ENCODE results near the gene TBC1D10A.

The TBC1D10A gene

DNA sequence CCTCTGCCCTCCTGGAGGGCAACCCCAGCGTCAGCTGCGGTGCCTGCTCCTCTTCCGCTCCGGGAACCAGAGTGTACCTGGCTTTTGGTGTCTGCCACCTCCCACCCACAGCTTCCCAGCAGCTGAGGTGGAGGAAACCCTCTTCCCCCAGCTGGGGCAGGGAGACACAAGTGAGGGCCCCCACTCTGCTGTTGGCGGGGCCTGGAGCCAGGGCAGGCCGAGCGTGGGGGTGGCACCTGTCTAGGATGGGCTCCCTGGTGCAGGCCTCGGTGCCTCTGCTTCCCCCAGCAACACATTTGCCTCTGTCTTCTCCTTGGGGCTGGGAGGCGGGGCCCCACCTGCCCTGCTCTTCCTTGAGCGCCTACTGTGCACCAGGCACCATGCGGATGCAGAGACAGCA lies 66.5 kb downstream of the TBC1D10A start:
- H3K27me3 ChIP-seq (ENCODE audit: insufficient read depth, poor library complexity, severe bottlenecking), result no peaks in the 10 kb centered on the region
- H3K27ac ChIP-seq (ENCODE audit: poor library complexity, severe bottlenecking), result no peak overlapping the region
- no peak overlapping the region for H3K4me3 ChIP-seq (ENCODE audit: severe bottlenecking)
- DNase-seq (ENCODE audit: low spot score), result no peak
- TF ChIP-seq, protein P1, sequence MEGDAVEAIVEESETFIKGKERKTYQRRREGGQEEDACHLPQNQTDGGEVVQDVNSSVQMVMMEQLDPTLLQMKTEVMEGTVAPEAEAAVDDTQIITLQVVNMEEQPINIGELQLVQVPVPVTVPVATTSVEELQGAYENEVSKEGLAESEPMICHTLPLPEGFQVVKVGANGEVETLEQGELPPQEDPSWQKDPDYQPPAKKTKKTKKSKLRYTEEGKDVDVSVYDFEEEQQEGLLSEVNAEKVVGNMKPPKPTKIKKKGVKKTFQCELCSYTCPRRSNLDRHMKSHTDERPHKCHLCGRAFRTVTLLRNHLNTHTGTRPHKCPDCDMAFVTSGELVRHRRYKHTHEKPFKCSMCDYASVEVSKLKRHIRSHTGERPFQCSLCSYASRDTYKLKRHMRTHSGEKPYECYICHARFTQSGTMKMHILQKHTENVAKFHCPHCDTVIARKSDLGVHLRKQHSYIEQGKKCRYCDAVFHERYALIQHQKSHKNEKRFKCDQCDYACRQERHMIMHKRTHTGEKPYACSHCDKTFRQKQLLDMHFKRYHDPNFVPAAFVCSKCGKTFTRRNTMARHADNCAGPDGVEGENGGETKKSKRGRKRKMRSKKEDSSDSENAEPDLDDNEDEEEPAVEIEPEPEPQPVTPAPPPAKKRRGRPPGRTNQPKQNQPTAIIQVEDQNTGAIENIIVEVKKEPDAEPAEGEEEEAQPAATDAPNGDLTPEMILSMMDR (IDR thresholded peaks at IDR 0.05; ENCODE audit: poor library complexity, severe bottlenecking), result no peak
- no peaks in the 10 kb centered on the region for H3K9me3 ChIP-seq (ENCODE audit: severe bottlenecking)
- ATAC-seq (ENCODE audit: low read depth), result no peak
- H3K4me1 ChIP-seq (ENCODE audit: insufficient read depth, poor library complexity, severe bottlenecking), result peaks cover 3% of the 10 kb centered on the region
- no peaks in the 10 kb centered on the region for H3K36me3 ChIP-seq (ENCODE audit: low read depth)

- Histone ChIP-seq H3K4me3 (ENCODE audit: severe bottlenecking) (no peak overlapping the region), H3K9me3 (ENCODE audit: severe bottlenecking) (no peaks in the 10 kb centered on the region), H3K36me3 (ENCODE audit: low read depth) (no peaks in the 10 kb centered on the region), H3K4me1 (ENCODE audit: insufficient read depth, poor library complexity, severe bottlenecking) (peaks cover 14% of the 10 kb centered on the region), H3K27me3 (ENCODE audit: insufficient read depth, poor library complexity, severe bottlenecking) (no peaks in the 10 kb centered on the region), H3K27ac (ENCODE audit: poor library complexity, severe bottlenecking) (no peak overlapping the region)
- TF ChIP-seq, protein P1 (IDR thresholded peaks at IDR 0.05; ENCODE audit: poor library complexity, severe bottlenecking), result no peak
- DNase-seq (ENCODE audit: low spot score) (no peak), ATAC-seq (ENCODE audit: low read depth) (no peak)
Measured at GRCh38 chr22:30254314-30254713, 72.4 kb downstream of the TBC1D10A start.

DNA sequence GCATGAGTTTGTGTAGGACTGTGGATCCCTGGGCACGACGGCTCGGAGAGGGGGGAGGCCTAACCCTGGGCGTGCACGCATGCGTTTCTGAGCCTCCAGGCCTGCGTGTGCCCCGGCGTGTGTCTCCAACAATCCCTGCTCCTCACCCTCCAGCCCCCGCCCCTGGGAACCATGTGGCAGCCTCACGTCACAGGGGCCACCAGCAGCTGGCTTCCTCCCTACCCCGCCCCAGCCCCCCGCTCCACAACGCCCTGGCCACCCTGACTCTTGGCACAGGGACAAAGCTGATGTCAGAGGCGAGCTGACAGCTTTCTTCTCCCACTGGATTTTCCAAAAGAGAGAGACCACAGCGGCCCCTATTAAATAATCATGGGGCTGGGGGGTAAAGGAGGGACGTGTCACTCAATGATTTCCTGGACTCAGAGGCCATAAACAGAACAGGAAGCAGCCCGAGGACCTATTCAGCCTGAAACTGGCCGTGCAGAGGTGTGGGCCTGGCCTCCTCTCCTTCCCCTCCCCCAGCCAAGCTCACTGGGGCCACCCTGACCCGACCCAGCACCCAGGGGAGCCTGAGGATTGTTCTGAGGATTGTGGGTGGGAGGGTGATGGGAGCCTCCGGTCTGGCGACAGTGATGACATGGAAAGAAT lies 73.4 kb downstream of the TBC1D10A start:
- Histone ChIP-seq H3K36me3 (ENCODE audit: low read depth) (no peaks in the 10 kb centered on the region), H3K9me3 (ENCODE audit: severe bottlenecking) (no peaks in the 10 kb centered on the region), H3K4me3 (ENCODE audit: severe bottlenecking) (no peak overlapping the region), H3K27ac (ENCODE audit: poor library complexity, severe bottlenecking) (no peak overlapping the region), H3K4me1 (ENCODE audit: insufficient read depth, poor library complexity, severe bottlenecking) (peaks cover 14% of the 10 kb centered on the region), H3K27me3 (ENCODE audit: insufficient read depth, poor library complexity, severe bottlenecking) (no peaks in the 10 kb centered on the region)
- TF ChIP-seq, protein P1 (IDR thresholded peaks at IDR 0.05; ENCODE audit: poor library complexity, severe bottlenecking), result no peak
- DNase-seq (ENCODE audit: low spot score) (no peak), ATAC-seq (ENCODE audit: low read depth) (no peak)

DNA sequence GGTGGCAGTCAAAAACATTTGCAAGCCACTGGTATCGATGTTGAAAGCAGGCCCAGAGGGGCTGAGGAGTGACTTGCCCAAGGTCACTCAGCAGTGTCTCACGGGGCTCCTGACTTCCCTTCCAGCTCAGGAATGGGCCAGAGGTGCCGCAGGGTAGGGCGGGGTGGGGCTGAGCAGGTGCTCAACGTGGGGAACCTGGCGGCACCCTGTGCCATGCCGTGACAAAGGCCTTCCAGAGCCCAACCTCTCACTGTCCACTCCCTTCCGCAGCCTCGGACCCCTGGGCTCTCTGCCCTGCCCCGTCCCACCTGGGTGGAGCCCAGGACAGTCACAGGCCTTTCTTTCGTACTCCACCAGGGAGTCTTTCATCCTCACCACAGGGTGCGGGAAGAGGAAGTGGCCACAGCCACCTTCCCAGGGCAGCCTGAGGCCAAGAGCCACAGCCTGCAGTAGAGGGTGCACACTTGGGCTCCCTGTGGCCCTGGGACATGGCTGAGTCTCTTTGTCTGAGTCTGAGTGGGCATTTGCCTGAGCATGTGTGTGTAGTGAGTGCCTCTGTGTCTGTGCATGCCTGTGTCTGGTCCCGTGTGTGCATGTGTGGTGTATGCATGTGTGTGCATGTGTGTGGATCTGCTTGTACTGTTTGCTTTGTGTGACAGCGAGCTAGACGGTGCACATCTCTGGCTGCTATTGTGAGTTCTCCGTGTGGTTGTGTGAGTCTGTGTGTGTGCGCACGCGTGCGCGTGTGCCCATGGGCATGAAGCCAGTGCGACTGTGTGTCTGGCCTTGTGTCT lies 74.1 kb downstream of the TBC1D10A start:
- Histone ChIP-seq H3K9me3 (ENCODE audit: severe bottlenecking) (no peaks in the 10 kb centered on the region), H3K36me3 (ENCODE audit: low read depth) (no peaks in the 10 kb centered on the region), H3K4me3 (ENCODE audit: severe bottlenecking) (no peak overlapping the region), H3K4me1 (ENCODE audit: insufficient read depth, poor library complexity, severe bottlenecking) (peaks cover 14% of the 10 kb centered on the region), H3K27me3 (ENCODE audit: insufficient read depth, poor library complexity, severe bottlenecking) (no peaks in the 10 kb centered on the region), H3K27ac (ENCODE audit: poor library complexity, severe bottlenecking) (peak overlapping the region; percentile 46)
- no peak for DNase-seq (ENCODE audit: low spot score)
- TF ChIP-seq, protein P1 (IDR thresholded peaks at IDR 0.05; ENCODE audit: poor library complexity, severe bottlenecking), result no peak
- ATAC-seq (ENCODE audit: low read depth), result no peak

DNA sequence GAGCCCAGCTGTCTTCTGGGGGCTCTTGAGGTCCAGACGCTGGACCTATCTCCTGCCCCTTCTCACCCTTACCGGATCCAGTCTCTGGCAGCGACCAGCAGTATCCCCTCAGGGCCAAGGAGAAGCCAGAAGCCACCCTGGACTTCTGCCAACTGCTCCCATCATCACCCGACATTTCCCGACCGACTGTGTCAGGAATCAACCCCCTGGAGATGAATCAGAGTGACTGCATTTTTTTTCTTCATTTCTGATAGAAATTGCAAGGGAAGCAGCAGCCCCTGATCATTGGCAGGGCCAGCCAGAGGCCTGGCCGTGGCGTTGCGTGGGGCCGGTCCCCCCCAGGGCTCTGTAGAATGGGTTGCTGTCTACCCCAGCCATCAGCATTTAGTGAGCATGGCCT lies 75.0 kb downstream of the TBC1D10A start:
- no peak for DNase-seq (ENCODE audit: low spot score)
- TF ChIP-seq, protein P1 (IDR thresholded peaks at IDR 0.05; ENCODE audit: poor library complexity, severe bottlenecking), result no peak
- no peak for ATAC-seq (ENCODE audit: low read depth)
- H3K4me1 ChIP-seq (ENCODE audit: insufficient read depth, poor library complexity, severe bottlenecking), result peaks cover 14% of the 10 kb centered on the region
- no peak overlapping the region for H3K4me3 ChIP-seq (ENCODE audit: severe bottlenecking)
- no peaks in the 10 kb centered on the region for H3K9me3 ChIP-seq (ENCODE audit: severe bottlenecking)
- peak overlapping the region; percentile 46 for H3K27ac ChIP-seq (ENCODE audit: poor library complexity, severe bottlenecking)
- no peaks in the 10 kb centered on the region for H3K27me3 ChIP-seq (ENCODE audit: insufficient read depth, poor library complexity, severe bottlenecking)
- H3K36me3 ChIP-seq (ENCODE audit: low read depth), result no peaks in the 10 kb centered on the region

Data from RWPE2 (cell line).